Measurements from ENCODE around the gene CHRNG. TPM values are rescaled to one million over a fixed set of nuclear protein-coding genes. Genes with fewer than 3 reads are reported as not detected.

CHRNG gene
- total and polyA plus RNA-seq, 2 experiments from 2014 or later = not detected

DNA sequence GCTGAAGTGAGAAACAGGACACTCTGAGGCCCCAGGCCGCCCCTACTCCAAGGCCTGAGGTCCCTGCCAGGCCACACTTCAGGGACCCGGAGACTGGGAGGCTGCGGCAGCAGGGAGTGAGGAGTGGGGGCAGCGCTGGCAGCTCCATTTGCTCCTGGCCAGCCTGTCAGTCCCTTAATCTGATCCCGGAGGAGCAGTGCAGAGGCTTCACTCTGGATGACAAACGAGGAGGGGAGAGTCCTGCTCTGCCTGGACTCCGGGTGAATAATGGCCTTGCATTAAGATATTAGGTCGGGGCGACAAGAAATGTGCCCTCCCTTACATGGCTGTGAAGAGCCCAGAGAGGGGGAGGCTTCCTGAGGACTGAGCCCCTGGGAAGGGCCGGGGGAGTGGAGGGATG is 33.6 kb upstream of the CHRNG start:
- no peaks in the 10 kb centered on the region for H4K20me1 ChIP-seq (replicated peaks; ENCODE audit: insufficient read depth)
- H3K4me3 ChIP-seq = peak overlapping the region; percentile 20; the same call in 1 of the 2 replicates
- peak overlapping the region; percentile 51; the same call in 1 of the 2 replicates for H3K4me2 ChIP-seq
- TF ChIP-seq, protein P1, sequence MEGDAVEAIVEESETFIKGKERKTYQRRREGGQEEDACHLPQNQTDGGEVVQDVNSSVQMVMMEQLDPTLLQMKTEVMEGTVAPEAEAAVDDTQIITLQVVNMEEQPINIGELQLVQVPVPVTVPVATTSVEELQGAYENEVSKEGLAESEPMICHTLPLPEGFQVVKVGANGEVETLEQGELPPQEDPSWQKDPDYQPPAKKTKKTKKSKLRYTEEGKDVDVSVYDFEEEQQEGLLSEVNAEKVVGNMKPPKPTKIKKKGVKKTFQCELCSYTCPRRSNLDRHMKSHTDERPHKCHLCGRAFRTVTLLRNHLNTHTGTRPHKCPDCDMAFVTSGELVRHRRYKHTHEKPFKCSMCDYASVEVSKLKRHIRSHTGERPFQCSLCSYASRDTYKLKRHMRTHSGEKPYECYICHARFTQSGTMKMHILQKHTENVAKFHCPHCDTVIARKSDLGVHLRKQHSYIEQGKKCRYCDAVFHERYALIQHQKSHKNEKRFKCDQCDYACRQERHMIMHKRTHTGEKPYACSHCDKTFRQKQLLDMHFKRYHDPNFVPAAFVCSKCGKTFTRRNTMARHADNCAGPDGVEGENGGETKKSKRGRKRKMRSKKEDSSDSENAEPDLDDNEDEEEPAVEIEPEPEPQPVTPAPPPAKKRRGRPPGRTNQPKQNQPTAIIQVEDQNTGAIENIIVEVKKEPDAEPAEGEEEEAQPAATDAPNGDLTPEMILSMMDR (conservative IDR thresholded peaks at IDR 0.05; ENCODE audit: low read depth in 2 of 2) = no peak
- TF ChIP-seq STAT1 (IDR thresholded peaks at IDR 0.05; ENCODE audit: unreplicated experiment) (no peak), ETS1 (IDR thresholded peaks at IDR 0.05) (no peak), ZNF331 (CRISPR knock-in tag; IDR thresholded peaks at IDR 0.05; ENCODE audit: low read depth) (no peak), JUNB (IDR thresholded peaks at IDR 0.05; ENCODE audit: unreplicated experiment) (no peak), POLR2AphosphoS5 (IDR thresholded peaks at IDR 0.05; ENCODE audit: low read depth) (no peak), ZNF114 (CRISPR knock-in tag; IDR thresholded peaks at IDR 0.05) (no peak)
- TF ChIP-seq, protein P2, sequence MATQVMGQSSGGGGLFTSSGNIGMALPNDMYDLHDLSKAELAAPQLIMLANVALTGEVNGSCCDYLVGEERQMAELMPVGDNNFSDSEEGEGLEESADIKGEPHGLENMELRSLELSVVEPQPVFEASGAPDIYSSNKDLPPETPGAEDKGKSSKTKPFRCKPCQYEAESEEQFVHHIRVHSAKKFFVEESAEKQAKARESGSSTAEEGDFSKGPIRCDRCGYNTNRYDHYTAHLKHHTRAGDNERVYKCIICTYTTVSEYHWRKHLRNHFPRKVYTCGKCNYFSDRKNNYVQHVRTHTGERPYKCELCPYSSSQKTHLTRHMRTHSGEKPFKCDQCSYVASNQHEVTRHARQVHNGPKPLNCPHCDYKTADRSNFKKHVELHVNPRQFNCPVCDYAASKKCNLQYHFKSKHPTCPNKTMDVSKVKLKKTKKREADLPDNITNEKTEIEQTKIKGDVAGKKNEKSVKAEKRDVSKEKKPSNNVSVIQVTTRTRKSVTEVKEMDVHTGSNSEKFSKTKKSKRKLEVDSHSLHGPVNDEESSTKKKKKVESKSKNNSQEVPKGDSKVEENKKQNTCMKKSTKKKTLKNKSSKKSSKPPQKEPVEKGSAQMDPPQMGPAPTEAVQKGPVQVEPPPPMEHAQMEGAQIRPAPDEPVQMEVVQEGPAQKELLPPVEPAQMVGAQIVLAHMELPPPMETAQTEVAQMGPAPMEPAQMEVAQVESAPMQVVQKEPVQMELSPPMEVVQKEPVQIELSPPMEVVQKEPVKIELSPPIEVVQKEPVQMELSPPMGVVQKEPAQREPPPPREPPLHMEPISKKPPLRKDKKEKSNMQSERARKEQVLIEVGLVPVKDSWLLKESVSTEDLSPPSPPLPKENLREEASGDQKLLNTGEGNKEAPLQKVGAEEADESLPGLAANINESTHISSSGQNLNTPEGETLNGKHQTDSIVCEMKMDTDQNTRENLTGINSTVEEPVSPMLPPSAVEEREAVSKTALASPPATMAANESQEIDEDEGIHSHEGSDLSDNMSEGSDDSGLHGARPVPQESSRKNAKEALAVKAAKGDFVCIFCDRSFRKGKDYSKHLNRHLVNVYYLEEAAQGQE (IDR thresholded peaks at IDR 0.05; ENCODE audit: unreplicated experiment) = no peak
- 0 out of 2 replicates have a peak overlapping the region, but pooled peaks have one; percentile 52 for H2AFZ ChIP-seq
- H3K27ac Mint-ChIP-seq = no peak overlapping the region
- no peak overlapping the region for H3K27ac ChIP-seq (ENCODE audit: low read depth)
- H3K4me1 ChIP-seq (ENCODE audit: insufficient read depth) = peaks cover 21% of the 10 kb centered on the region; the same call in 1 of the 2 replicates
- peaks cover 63% of the 10 kb centered on the region for H3K27me3 Mint-ChIP-seq (ENCODE audit: insufficient read depth, low read depth, poor library complexity)
- H3K36me3 ChIP-seq (ENCODE audit: insufficient read depth) = no peaks in the 10 kb centered on the region
- DNase-seq (ENCODE audit: low spot score) (no peak), ATAC-seq (peak; percentile 4; the same call in 2 of the 3 replicates)
- no peaks in the 10 kb centered on the region for H3K79me2 ChIP-seq (replicated peaks; ENCODE audit: insufficient read depth)
- peaks cover 30% of the 10 kb centered on the region for H3K4me1 Mint-ChIP-seq
- H3K36me3 Mint-ChIP-seq (ENCODE audit: low read depth) = no peaks in the 10 kb centered on the region
- H3F3A ChIP-seq (replicated peaks; ENCODE audit: low read depth) = no peaks in the 10 kb centered on the region; the same call in 1 of the 2 replicates
- peaks cover 46% of the 10 kb centered on the region for H3K27me3 ChIP-seq (ENCODE audit: insufficient read depth)
- H3K9me2 ChIP-seq (ENCODE audit: insufficient read depth) = no peaks in the 10 kb centered on the region
- peak overlapping the region; percentile 34; the same call in 1 of the 3 replicates for H3K4me3 Mint-ChIP-seq
- H3K9me3 Mint-ChIP-seq = no peaks in the 10 kb centered on the region

- no peak overlapping the region for H3K27ac ChIP-seq (ENCODE audit: low read depth)
- DNase-seq (ENCODE audit: low spot score) = no peak
Observed at GRCh38 chr2:232506709-232507108, 32.8 kb upstream of the CHRNG start.

More at GRCh38 chr2:232506709-232507108, 32.8 kb upstream of the CHRNG start:
- Mint-ChIP-seq H3K36me3 (ENCODE audit: low read depth) (no peaks in the 10 kb centered on the region), H3K9me3 (no peaks in the 10 kb centered on the region), H3K27ac (no peak overlapping the region), H3K4me3 (no peak overlapping the region), H3K4me1 (peaks cover 28% of the 10 kb centered on the region), H3K27me3 (ENCODE audit: insufficient read depth, low read depth, poor library complexity) (peaks cover 57% of the 10 kb centered on the region)
- H3K27me3 ChIP-seq (ENCODE audit: insufficient read depth) = peaks cover 46% of the 10 kb centered on the region
- H3K36me3 ChIP-seq (ENCODE audit: insufficient read depth) = no peaks in the 10 kb centered on the region
- no peak for ATAC-seq
- no peak overlapping the region for H3K4me2 ChIP-seq
- no peaks in the 10 kb centered on the region for H4K20me1 ChIP-seq (replicated peaks; ENCODE audit: insufficient read depth)
- TF ChIP-seq, protein P1 (conservative IDR thresholded peaks at IDR 0.05; ENCODE audit: low read depth in 2 of 2) = no peak
- TF ChIP-seq JUNB (IDR thresholded peaks at IDR 0.05; ENCODE audit: unreplicated experiment) = no peak
- no peak overlapping the region for H3K4me3 ChIP-seq
- H3K79me2 ChIP-seq (replicated peaks; ENCODE audit: insufficient read depth) = no peaks in the 10 kb centered on the region
- H3F3A ChIP-seq (replicated peaks; ENCODE audit: low read depth) = no peaks in the 10 kb centered on the region; the same call in 1 of the 2 replicates
- peaks cover 14% of the 10 kb centered on the region; the same call in 1 of the 2 replicates for H3K4me1 ChIP-seq (ENCODE audit: insufficient read depth)
- H3K9me2 ChIP-seq (ENCODE audit: insufficient read depth) = no peaks in the 10 kb centered on the region
- H2AFZ ChIP-seq = no peak overlapping the region
